DMS153 (cell line): Measurements from ENCODE around the gene USP25.

Source experiments
- DNase-seq: peaks from one replicate; lab custom pipeline; 2025; lab: John Stamatoyannopoulos, UW

Gene USP25

DNA sequence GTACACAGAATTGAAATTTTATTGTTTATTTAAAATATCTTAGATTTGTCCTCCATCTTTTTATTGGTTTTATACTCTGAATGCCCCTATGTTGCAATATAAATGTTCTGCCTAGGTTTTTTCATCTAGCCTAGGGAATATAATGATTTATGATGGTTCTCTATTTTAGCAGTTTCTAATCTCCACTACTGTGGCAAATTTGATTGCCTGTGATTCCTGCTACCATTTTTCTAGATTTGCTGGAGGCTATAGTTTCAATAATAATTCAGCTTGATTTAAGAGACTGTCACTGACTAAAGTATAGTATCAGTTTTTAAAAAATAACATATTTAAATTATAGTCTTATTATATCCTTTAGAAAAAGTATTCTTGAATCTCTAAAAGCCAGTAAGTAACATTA, 90.5 kb downstream of the USP25 start:
- no peak for DNase-seq

DNA sequence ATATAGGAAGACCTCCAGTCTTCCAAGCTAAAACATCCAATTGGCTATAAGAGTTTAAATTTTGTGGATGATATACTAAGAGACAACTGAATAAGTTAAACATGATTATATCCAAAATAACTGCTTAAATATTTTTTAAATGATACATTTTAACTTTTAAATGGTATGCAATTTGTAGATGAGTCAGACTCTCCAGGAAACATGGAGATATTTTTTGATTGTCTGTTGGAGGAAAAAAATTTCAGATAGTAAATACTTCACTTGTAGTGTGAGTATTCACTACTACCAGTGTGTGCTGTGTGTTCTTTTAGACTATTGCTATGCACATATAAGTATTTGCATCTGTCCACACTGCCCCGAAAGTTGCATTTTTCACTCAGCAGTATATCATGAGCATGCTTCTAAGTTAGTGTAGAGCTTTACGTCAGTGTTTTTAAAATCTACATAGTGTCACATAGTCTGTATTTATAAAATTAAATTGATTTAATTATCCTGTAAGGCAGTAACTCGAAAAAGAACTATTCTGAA, 91.1 kb downstream of the USP25 start:
- no peak for DNase-seq

DNA sequence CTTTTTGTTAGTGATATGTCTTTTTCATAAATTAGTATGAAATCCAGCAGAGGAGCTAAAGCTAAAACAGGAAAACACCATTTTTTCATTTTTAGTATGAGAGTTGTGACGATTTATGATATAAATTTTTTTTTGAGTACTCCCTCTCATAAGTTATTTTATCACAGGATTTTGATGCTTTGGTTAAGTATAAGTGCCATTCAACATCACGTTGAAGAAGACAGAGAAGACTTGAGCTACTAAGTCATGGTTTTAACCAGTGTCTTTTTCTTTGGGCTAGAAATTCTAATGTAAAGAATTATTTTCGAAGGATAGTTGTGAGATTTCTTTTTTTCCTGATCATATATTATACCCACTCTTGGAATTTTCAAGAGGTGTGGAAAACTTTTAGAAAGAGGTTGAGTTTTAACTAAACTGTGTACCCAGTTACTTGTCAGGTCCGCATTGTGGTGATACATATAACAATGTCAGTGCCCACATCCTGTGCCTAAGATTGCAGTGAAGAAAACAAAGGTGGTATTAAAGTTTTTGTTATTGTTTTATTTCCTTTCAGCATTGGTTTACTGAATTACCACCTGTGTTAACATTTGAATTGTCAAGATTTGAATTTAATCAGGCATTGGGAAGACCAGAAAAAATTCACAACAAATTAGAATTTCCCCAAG, 93.8 kb downstream of the USP25 start:
- no peak for DNase-seq

DNA sequence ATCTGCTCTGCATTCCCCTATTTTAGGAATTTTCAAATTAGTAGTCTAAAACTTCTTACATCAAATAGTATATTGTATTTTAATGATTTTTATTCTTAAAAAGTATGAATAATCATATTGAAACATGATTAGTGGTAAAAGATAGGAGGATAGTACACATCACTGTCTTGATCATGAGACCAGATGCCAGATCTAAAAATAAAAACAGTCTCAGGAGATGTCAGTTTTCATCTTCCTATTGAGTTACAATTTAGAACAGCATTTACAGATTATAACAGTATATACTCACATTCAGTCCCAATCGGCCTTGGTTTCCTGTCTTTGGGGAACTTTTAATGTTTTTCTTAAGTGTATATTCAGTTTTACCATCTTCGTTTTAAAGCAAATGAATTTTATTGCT, 95.9 kb downstream of the USP25 start:
- DNase-seq, result no peak

DNA sequence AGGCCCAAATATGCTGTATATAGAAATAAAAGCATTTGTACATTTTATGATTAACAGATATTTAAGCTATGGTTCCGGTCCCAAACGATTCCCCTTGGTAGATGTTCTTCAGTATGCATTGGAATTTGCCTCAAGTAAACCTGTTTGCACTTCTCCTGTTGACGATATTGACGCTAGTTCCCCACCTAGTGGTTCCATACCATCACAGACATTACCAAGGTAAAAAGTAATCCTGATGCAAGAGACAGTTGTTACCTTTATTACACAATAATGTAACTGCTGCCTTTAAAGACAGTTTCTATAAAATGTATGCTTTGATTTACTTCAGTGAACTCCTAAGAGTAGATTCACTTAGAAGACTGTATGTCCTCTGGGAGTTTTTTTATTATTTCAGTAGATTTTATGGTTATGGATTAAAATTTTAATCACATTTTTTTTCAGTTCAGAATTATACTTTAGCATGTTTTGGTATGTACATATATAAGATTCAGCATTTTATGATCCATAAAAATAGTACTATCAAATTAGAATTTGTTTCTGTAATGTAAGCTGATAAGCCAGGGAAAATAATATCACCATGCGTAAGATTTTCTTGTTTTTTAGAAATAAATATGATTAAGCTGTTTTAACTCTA, 96.5 kb downstream of the USP25 start:
- no peak for DNase-seq

DNA sequence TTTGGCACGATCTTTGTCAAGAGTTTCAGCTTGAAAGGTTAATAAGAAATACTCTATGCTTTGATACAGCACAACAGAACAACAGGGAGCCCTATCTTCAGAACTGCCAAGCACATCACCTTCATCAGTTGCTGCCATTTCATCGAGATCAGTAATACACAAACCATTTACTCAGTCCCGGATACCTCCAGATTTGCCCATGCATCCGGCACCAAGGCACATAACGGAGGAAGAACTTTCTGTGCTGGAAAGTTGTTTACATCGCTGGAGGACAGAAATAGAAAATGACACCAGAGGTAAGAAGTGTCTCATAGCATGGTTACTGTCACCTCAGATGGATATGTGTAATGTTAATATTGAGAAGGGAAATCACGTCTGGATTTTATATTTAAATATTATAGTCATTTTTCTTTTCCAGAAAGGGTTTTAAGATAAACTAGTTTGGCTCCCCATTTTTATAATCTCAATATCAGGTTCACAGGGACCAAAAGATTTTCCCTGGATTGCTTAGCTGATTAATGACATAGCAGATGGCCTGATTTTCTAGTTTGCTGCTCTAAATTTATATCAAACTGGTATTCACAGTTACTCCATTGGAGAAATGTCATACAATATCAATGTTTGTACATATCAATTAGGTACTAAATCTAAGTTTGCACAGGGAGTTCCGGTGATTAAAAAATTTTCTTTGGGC, 97.3 kb downstream of the USP25 start:
- DNase-seq, result no peak

DNA sequence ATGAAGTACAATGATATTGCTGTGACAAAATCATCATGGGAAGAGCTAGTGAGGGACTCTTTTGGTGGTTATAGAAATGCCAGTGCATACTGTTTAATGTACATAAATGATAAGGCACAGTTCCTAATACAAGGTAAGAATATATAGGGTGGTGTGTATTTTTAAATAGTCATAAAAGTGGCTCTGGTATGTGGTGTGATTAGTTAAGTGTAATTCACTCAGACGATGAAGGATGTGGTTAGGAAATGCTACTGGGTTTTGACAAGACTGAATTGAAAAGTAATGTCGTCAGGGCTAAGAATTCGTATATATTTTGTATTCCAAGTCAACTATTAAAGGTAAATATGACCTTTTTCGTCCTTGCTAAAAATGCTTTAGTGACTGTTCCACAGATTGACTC, 101.7 kb downstream of the USP25 start:
- DNase-seq, result no peak

DNA sequence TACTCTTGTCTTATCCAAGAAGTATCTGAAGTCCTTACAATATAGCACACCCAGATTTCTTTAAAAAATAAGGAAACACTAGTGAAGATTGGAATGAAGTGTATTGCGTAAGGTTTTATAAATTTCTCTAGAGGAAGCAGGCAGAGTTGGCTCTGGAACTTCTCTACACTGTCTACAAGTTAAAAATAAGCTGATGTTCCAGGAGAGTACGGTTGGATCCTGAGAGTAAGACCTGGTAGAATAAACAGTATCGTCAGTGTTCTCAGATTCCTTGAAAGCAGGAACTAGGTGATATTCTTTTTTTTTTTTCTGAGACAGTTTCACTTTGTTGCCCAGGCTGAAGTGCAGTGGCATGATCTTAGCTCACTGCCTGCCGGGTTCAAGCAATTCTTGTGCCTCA, 107.9 kb downstream of the USP25 start:
- no peak for DNase-seq

DNA sequence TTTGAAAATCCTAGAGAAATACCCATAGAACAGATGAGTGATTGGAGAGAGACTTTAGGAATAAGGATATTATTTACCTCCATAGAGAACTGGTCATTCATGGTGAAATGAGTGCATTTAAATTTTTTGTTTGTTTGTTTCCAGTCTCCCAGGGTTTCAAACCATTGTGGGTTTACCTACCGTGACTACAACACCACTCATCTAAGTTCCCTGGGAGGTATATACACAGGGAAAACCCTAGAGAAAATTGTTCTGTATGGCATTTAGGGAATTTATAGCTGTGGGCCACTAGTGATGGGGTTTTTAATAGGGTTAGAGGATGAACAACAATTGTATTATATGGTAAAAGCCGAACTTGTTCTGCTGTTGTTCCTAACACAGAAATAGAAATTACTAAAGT, 109.2 kb downstream of the USP25 start:
- no peak for DNase-seq

GRCh38 chr21:15839601-15840000, 109.8 kb downstream of the USP25 start:
- DNase-seq, result no peak

DNA sequence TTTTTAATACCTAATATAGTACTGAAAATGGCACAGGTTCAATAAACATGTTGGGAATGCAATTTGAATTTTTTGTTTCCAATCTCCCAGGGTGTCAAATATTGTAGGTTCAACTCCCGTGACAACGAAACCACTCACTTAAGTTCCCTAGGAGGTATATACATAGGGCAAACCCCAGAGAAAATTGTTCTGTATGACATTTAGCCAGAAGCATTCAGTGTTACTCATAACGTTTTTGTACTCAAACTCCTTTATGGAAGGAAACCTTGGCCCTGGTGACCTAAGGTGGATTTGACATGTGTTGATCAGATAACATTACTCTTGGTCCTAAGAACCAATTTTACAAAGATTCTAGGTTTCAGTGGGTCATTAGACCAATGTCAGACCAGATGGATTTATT, 110.6 kb downstream of the USP25 start:
- no peak for DNase-seq

GRCh38 chr21:15841856-15842564, 112.2 kb downstream of the USP25 start:
- DNase-seq, result no peak

DNA sequence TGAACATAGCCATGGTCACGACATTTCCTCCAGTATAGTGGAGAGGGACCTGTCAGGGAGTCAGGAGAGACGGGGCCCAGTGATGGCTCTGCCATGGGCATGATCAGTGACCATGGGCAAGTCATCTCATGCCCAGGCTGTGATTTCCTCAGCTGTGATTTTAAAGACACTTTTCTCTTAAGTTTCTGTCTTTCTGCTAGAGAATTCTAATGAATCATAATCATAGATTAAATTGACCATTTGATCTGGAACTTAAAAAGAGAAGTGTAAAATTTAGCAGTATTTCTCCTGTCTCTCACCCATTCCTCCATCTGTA, 112.7 kb downstream of the USP25 start:
- no peak for DNase-seq

GRCh38 chr21:15843766-15844165, 114.0 kb downstream of the USP25 start:
- no peak for DNase-seq

DNA sequence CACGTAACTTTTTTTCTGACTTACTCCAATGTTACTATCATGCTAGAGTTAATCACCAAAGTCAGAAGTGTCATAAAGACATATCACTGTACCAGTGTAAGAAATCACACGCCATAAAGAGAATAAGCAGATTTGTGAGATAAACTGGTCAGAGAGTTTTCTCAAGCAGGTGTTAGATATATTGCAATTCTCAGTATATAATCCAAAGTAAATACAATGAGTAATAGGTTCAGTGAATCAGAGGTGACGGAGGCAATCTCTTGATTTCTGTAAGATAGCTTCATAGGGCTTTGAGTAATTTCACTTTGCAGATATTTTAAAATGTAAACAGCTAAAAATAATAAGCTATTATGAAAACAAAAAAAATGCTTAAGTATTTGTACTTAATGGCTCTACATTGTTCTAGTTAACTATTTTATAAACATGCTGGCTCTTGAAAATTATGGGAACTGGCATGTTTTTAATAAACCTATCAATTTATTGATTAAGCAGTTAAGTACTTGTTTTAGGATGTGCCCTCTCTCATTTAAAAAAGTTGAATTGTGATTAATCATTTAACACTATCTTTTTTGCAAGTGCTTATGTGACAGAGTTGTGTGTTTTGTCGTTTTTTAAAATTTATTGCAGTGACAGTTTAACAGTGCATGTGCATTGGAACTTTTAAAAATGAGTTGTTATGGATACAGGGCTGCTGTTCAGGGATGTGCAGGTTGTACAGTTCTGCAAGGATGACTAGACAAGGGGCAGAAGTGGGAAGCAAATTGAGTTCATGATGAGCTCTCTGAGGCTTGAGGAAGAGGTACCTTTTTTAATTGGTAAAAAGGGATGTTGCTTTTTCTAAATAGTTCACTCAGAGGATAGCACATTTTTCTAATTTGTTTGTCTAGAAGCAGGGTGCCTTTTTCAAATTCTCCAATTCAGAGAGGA, 119.1 kb downstream of the USP25 start:
- no peak for DNase-seq

- no peak for DNase-seq
Measured at GRCh38 chr21:15849927-15850326, 120.1 kb downstream of the USP25 start.

GRCh38 chr21:15850645-15851044, 120.9 kb downstream of the USP25 start:
- no peak for DNase-seq

GRCh38 chr21:15852146-15852545, 122.4 kb downstream of the USP25 start:
- no peak for DNase-seq

DNA sequence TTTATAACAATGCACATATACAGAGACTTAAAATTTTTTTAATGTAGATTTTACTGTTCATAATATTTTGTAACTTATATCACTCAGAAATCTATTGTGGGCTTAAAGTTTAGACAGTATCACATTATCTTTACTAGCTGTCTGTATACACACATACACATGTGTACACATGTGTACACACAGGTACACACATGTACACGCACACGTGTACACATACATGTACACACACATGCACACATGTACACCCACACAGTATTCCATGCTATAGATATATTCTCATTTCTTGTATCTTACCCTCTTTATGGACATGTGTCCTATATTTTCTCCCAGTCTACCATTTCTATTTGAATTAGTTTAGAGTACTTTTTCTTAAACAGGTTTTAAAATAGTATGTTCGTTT, 123.3 kb downstream of the USP25 start:
- DNase-seq, result no peak

- no peak for DNase-seq
Measured at GRCh38 chr21:15856813-15857212, 127.0 kb downstream of the USP25 start.

DNA sequence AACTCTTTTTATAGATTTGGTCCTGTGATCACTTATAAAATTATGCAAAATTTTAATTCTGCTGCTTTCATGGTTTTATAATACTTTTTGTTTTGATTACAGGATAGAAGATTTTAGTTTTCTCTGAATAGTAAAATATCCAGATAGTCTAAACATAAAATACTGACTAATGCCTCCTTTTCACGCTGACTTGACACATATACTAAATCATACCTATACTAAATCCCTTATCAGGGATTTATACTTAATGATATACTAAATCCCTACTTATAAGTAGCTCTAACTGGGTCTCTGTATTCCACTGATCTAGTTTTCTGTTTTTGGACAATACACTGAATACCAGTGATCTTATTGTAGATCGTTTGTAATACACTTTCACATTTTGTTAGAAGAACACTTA, 128.0 kb downstream of the USP25 start:
- DNase-seq, result no peak

- DNase-seq, result no peak
Measured at GRCh38 chr21:15860541-15860940, 130.8 kb downstream of the USP25 start.
